OCI-LY7 (cell line): ENCODE results near the gene SIAE. TPM values are rescaled to one million over a fixed set of nuclear protein-coding genes. Genes with fewer than 3 reads are reported as not detected.

Experiments
- BruUV-seq: library from RNA; stranded (reverse); fragments of 400-500 nt; replicated peaks from 2 replicates; lab custom pipeline; 2021; lab: Mats Ljungman, UMichigan
- CTCF ChIA-PET: fragments of 300-600 bp; sonication (Branson Sonifier 250); formaldehyde crosslinking; loops from one replicate; lab custom pipeline; 2022; ENCODE audit warnings: antibody characterized with exemption; ENCODE audit not compliant: unreplicated experiment; lab: Charles Lee
- POLR2A ChIA-PET: fragments of 300-600 bp; sonication (Branson Sonifier 250); formaldehyde crosslinking; loops from one replicate; lab custom pipeline; 2022; ENCODE audit warnings: antibody characterized with exemption; lab: Charles Lee
- DNase-seq: peaks from one replicate; pipeline ENCODE4 v3.0.0-alpha.2; 2015; ENCODE audit warnings: low spot score
- H2AFZ ChIP-seq: fragments of 200-600 bp; sonication (generic), shearing (Covaris generic); 2 replicates; pipeline ENCODE4 v1.6.1; 2014; ENCODE audit warnings: mild to moderate bottlenecking, antibody characterized with exemption, low read length, moderate library complexity
- H3K27ac ChIP-seq: fragments of 200-600 bp; sonication (generic); 2 replicates; pipeline ENCODE4 v1.5.1; 2014; ENCODE audit warnings: mixed run types, low read depth, mild to moderate bottlenecking, moderate library complexity, low read length, inconsistent platforms; ENCODE audit not compliant: poor library complexity, severe bottlenecking
- H3K36me3 ChIP-seq: fragments of 200-600 bp; sonication (generic); 2 replicates; pipeline ENCODE4 v1.6.1; 2014; ENCODE audit warnings: mild to moderate bottlenecking, antibody characterized with exemption, low read length, moderate library complexity, mixed read lengths; ENCODE audit not compliant: insufficient read depth
- H3K4me1 ChIP-seq: fragments of 200-600 bp; sonication (generic); 2 replicates; pipeline ENCODE4 v1.5.1; 2014; ENCODE audit warnings: mild to moderate bottlenecking, low read length; ENCODE audit not compliant: insufficient read depth, poor library complexity, severe bottlenecking
- H3K4me2 ChIP-seq: fragments of 200-600 bp; sonication (generic); 2 replicates; pipeline ENCODE4 v1.6.1; 2014; ENCODE audit warnings: mild to moderate bottlenecking, low read length
- H3K4me3 ChIP-seq: fragments of 200-600 bp; sonication (generic); 2 replicates; pipeline ENCODE4 v1.5.1; 2014; ENCODE audit warnings: mild to moderate bottlenecking, low read depth, low read length; ENCODE audit not compliant: poor library complexity, severe bottlenecking
- H3K79me2 ChIP-seq: fragments of 200-600 bp; sonication (generic); 2 replicates; pipeline ENCODE4 v1.6.1; 2016; ENCODE audit warnings: low read depth, mild to moderate bottlenecking, low read length, moderate library complexity, mixed read lengths; ENCODE audit not compliant: insufficient read depth
- H3K9me2 ChIP-seq: fragments of 200-600 bp; sonication (generic); 2 replicates; pipeline ENCODE4 v1.6.1; 2016; ENCODE audit warnings: mild to moderate bottlenecking, low read length, mixed read lengths; ENCODE audit not compliant: insufficient read depth
- H3K9me3 ChIP-seq: fragments of 200-600 bp; sonication (generic); 2 replicates; pipeline ENCODE4 v1.6.1; 2014; ENCODE audit warnings: mild to moderate bottlenecking, mixed run types, low read length, mixed read lengths
- H4K20me1 ChIP-seq: fragments of 200-600 bp; sonication (generic); 2 replicates; pipeline ENCODE4 v1.6.1; 2014; ENCODE audit warnings: mild to moderate bottlenecking, antibody characterized with exemption, low read length, moderate library complexity, mixed read lengths; ENCODE audit not compliant: insufficient read depth
- CTCF ChIP-seq: fragments of 200-600 bp; sonication (generic); conservative IDR thresholded peaks from 2 replicates; pipeline ENCODE4 v1.5.1; 2014; ENCODE audit warnings: mild to moderate bottlenecking, antibody characterized with exemption, low read length, moderate library complexity, mixed read lengths
- EZH2phosphoT487 ChIP-seq: fragments of 200-600 bp; sonication (generic); IDR thresholded peaks from 2 replicates; pipeline ENCODE4 v1.6.1; 2018; ENCODE audit warnings: low read depth, borderline replicate concordance, mild to moderate bottlenecking, mixed run types, antibody characterized with exemption, low read length, moderate library complexity, mixed read lengths
- intact Hi-C: fragments of 100-400 bp; cut with micrococcal nuclease; formaldehyde crosslinking; loops from one replicate; pipeline ENCODE4 v1.10.0; 2022; ENCODE audit not compliant: unreplicated experiment
- total RNA-seq, 2 experiments: library from RNA; depleted of rRNA in 1 of 2; stranded (reverse); fragments of >200 nt in 1 of 2; shearing (Covaris generic) in 1 of 2; gene quantifications; 2 replicates each; pipeline ENCODE4 v1.2.3, GENCODE V29; 2014 to 2022

The SIAE gene
- total RNA-seq, 2 experiments from 2014 or later = 2.6 to 8.6 TPM

GRCh38 chr11:124643042-124643604 lies 30.4 kb downstream of the SIAE start:
- H3K79me2 ChIP-seq = no peaks in the 10 kb centered on the region
- DNase-seq = no peak
- TF ChIP-seq CTCF (no peak), EZH2phosphoT487 (no peak)
- H3K4me2 ChIP-seq = no peak overlapping the region
- no peak overlapping the region for H2AFZ ChIP-seq
- H3K4me1 ChIP-seq = peaks cover 8% of the 10 kb centered on the region
- H3K9me3 ChIP-seq = no peaks in the 10 kb centered on the region
- intact Hi-C loops = no loop called here
- H3K9me2 ChIP-seq = no peaks in the 10 kb centered on the region
- no peak overlapping the region for H3K27ac ChIP-seq
- ChIA-PET POLR2A (interaction anchor here (1.1 to 1.3 kb wide), 2 partner anchors 12 to 193 kb away, joined by 3 read pairs; no protein-coding TSS in a partner anchor), CTCF (no interaction called here)
- peaks cover 26% of the 10 kb centered on the region for H3K36me3 ChIP-seq
- H3K4me3 ChIP-seq = no peak overlapping the region
- no peaks in the 10 kb centered on the region for H4K20me1 ChIP-seq
- BruUV-seq = no TSS peak

GRCh38 chr11:124642628-124643027 lies 30.9 kb downstream of the SIAE start:
- H3K4me2 ChIP-seq = no peak overlapping the region
- ChIA-PET POLR2A (interaction anchor here (0.9 to 1.3 kb wide), 3 partner anchors 12 to 194 kb away, joined by 3 to 5 read pairs (median 3); no protein-coding TSS in a partner anchor), CTCF (no interaction called here)
- H3K4me3 ChIP-seq = no peak overlapping the region
- no peak for DNase-seq
- no peak overlapping the region for H3K27ac ChIP-seq
- H3K4me1 ChIP-seq = peaks cover 8% of the 10 kb centered on the region
- H2AFZ ChIP-seq = no peak overlapping the region
- TF ChIP-seq CTCF (no peak), EZH2phosphoT487 (no peak)
- no peaks in the 10 kb centered on the region for H3K9me3 ChIP-seq
- peaks cover 30% of the 10 kb centered on the region for H3K36me3 ChIP-seq
- no peaks in the 10 kb centered on the region for H3K79me2 ChIP-seq
- H4K20me1 ChIP-seq = no peaks in the 10 kb centered on the region
- intact Hi-C loops = no loop called here
- no TSS peak for BruUV-seq
- no peaks in the 10 kb centered on the region for H3K9me2 ChIP-seq

- H3K4me2 ChIP-seq = no peak overlapping the region
- H3K9me3 ChIP-seq = no peaks in the 10 kb centered on the region
- H3K4me1 ChIP-seq = no peaks in the 10 kb centered on the region
- POLR2A ChIA-PET = interaction anchor here (0.7 to 1.7 kb wide), 5 partner anchors 16 to 62 kb away, joined by 3 to 7 read pairs (median 5); no protein-coding TSS in a partner anchor
- no peak overlapping the region for H3K4me3 ChIP-seq
- intact Hi-C loops = no loop called here
- CTCF ChIA-PET = interaction anchor here (1.1 kb wide), 1 partner anchor 18 kb away, joined by 3 read pairs; the partner anchor contains the start of gene TBRG1
- H3K79me2 ChIP-seq = no peaks in the 10 kb centered on the region
- H3K27ac ChIP-seq = no peak overlapping the region
- no peaks in the 10 kb centered on the region for H3K9me2 ChIP-seq
- no peak for TF ChIP-seq CTCF
- TF ChIP-seq EZH2phosphoT487 = no peak
- no peak for DNase-seq
- BruUV-seq = no TSS peak
- H4K20me1 ChIP-seq = no peaks in the 10 kb centered on the region
- H3K36me3 ChIP-seq = peaks cover 50% of the 10 kb centered on the region
- H2AFZ ChIP-seq = no peak overlapping the region
Measured at GRCh38 chr11:124640666-124641065, 32.9 kb downstream of the SIAE start.
